ENCODE results near the gene ENTPD2. TPM values are rescaled to one million over a fixed set of nuclear protein-coding genes. Genes with fewer than 3 reads are reported as not detected.

ENTPD2 gene
- total and polyA plus RNA-seq, 2 donors (not counting 1 experiment from before 2014, with no cell fraction given) = not detected

- CTCF ChIA-PET = interaction anchor here (0.6 to 5.9 kb wide), 44 partner anchors 9 to 263 kb away, joined by 3 to 49 read pairs (median 5); partner anchors contain the start of genes AJM1, C8G, CLIC3 and CYSRT1
- H3K4me3 ChIP-seq (ENCODE audit: control extremely low read depth in 1 of 5, extremely low read depth in 1 of 5, insufficient read depth in 1 of 5, low read depth in 2 of 5, low read length in 4 of 5) = peak overlapping the region; percentile 4 to 77 (median 66)
- 8% methylated on average over 11 of the region's 19 CpGs for WGBS (ENCODE audit: insufficient coverage)
- H3K4me2 ChIP-seq (replicated peaks; ENCODE audit: low read depth, low read length, poor library complexity, severe bottlenecking) = peak overlapping the region; percentile 100
- intact Hi-C loops (cut with micrococcal nuclease) = loop anchor here (1.0 to 2.0 kb wide), 2 partner anchors 36 to 242 kb away; partner anchors contain the start of gene PAXX
- POLR2A ChIA-PET = interaction anchor here (0.6 to 3.0 kb wide), 11 partner anchors 18 to 410 kb away, joined by 3 to 19 read pairs (median 3); partner anchors contain the start of genes CLIC3 and PAXX
- Mint-ChIP-seq H3K27me3 (no peaks in the 10 kb centered on the region), H3K4me1 (peaks cover 66% of the 10 kb centered on the region), H3K4me3 (peak overlapping the region; percentile 90), H3K27ac (peak overlapping the region; percentile 92), H3K9me3 (ENCODE audit: insufficient read depth) (no peaks in the 10 kb centered on the region)
- H3K79me2 ChIP-seq (ENCODE audit: control insufficient read depth, insufficient read depth, low read length) = peaks cover 12% of the 10 kb centered on the region
- H3K27ac ChIP-seq (ENCODE audit: low read length in 2 of 2) = peak overlapping the region in 1 of 2 donors; percentile 71
- peak overlapping the region; percentile 25 for H2AFZ ChIP-seq (ENCODE audit: insufficient read depth, low read depth, low read length, poor library complexity, severe bottlenecking)
- no peaks in the 10 kb centered on the region for H3K27me3 ChIP-seq (replicated peaks in 1 of 4; ENCODE audit: control extremely low read depth in 1 of 4, control insufficient read depth in 3 of 4, insufficient read depth in 4 of 4, low read length in 3 of 4)
- peaks cover 61 to 78% of the 10 kb centered on the region in 2 donors for H3K4me1 ChIP-seq (ENCODE audit: control insufficient read depth in 2 of 2, insufficient read depth in 2 of 2, low read length in 2 of 2)
- H3K9me3 ChIP-seq (ENCODE audit: control extremely low read depth in 1 of 3, control insufficient read depth in 2 of 3, insufficient read depth in 1 of 3, low read length in 2 of 3) = peaks cover 0 to 7% (median 0%) of the 10 kb centered on the region in 3 donors
- TF ChIP-seq EZH2 (IDR thresholded peaks at IDR 0.05; ENCODE audit: borderline replicate concordance, insufficient read depth, low read depth, low read length, poor library complexity, severe bottlenecking) = no peak
- peak; percentile 87 for TF ChIP-seq CTCF (IDR thresholded peaks at IDR 0.05)
- peak; percentile 31 for ATAC-seq (ENCODE audit: low read depth)
- H4K20me1 ChIP-seq (ENCODE audit: control insufficient read depth, insufficient read depth, low read length, poor library complexity, severe bottlenecking) = peaks cover 11% of the 10 kb centered on the region
- H3K9ac ChIP-seq (ENCODE audit: low read length) = peak overlapping the region; percentile 70
- DNase-seq = peak; percentile 85
- H3K36me3 ChIP-seq (replicated peaks in 1 of 2; ENCODE audit: control extremely low read depth in 1 of 2, control insufficient read depth in 1 of 2, extremely low read depth in 1 of 2, insufficient read depth in 2 of 2, low read length in 1 of 2) = no peaks in the 10 kb centered on the region
These were observed 24.6 kb downstream of the ENTPD2 start for GRCh38 chr9:137029058-137029936.
